ENCODE measurements around the gene FOXL2.

DNA sequence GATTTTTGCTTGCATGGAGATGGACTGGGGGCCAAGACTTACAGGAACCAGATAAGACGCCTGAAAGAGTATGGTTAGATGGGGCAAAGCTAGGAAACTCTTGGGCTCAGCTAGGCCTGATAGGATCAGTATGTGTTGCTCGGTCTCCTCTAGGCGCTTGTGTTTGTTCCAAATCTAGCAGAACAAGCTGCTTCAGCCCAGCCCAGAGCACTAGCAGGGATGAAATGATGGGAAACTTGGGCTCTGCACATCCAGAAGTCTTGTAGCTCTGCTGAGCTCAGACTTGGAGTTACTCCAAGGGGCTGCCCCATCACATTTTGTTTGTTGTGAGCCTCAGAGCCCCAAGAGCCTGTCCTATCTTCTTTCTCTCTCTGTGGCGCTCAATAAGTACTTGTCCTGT, 34.7 kb downstream of the FOXL2 start:
- TF ChIP-seq, protein P1, sequence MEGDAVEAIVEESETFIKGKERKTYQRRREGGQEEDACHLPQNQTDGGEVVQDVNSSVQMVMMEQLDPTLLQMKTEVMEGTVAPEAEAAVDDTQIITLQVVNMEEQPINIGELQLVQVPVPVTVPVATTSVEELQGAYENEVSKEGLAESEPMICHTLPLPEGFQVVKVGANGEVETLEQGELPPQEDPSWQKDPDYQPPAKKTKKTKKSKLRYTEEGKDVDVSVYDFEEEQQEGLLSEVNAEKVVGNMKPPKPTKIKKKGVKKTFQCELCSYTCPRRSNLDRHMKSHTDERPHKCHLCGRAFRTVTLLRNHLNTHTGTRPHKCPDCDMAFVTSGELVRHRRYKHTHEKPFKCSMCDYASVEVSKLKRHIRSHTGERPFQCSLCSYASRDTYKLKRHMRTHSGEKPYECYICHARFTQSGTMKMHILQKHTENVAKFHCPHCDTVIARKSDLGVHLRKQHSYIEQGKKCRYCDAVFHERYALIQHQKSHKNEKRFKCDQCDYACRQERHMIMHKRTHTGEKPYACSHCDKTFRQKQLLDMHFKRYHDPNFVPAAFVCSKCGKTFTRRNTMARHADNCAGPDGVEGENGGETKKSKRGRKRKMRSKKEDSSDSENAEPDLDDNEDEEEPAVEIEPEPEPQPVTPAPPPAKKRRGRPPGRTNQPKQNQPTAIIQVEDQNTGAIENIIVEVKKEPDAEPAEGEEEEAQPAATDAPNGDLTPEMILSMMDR (IDR thresholded peaks at IDR 0.05; ENCODE audit: low read depth, low read length, poor library complexity, severe bottlenecking) = no peak
- TF ChIP-seq EZH2phosphoT487 (IDR thresholded peaks at IDR 0.05; ENCODE audit: borderline replicate concordance, low read length) = no peak

Data from DOHH2 (cell line).